ENCODE results near the gene ASF1A.

Gene ASF1A

GRCh38 chr6:118940770-118941169 is 46.8 kb downstream of the ASF1A start:
- no peak overlapping the region for H3K4me3 ChIP-seq (ENCODE audit: low read depth, low read length)
- in situ Hi-C loops (cut with HindIII; ENCODE audit: low sequenced_read_pairs): no loop called here
- DNase-seq (ENCODE audit: low read depth): no peak
- TF ChIP-seq CTCF (IDR thresholded peaks at IDR 0.05; ENCODE audit: low read depth, low read length, missing control alignments): no peak

- H3K4me3 ChIP-seq (ENCODE audit: low read depth, low read length): no peak overlapping the region
- TF ChIP-seq CTCF (IDR thresholded peaks at IDR 0.05; ENCODE audit: low read depth, low read length, missing control alignments): no peak
- in situ Hi-C loops (cut with HindIII; ENCODE audit: low sequenced_read_pairs): no loop called here
- DNase-seq (ENCODE audit: low read depth): no peak
Observed at GRCh38 chr6:118945217-118945616, 51.3 kb downstream of the ASF1A start.

GRCh38 chr6:118952683-118953082 is 58.7 kb downstream of the ASF1A start:
- in situ Hi-C loops (cut with HindIII; ENCODE audit: low sequenced_read_pairs): no loop called here
- DNase-seq (ENCODE audit: low read depth): no peak
- no peak for TF ChIP-seq CTCF (IDR thresholded peaks at IDR 0.05; ENCODE audit: low read depth, low read length, missing control alignments)
- no peak overlapping the region for H3K4me3 ChIP-seq (ENCODE audit: low read depth, low read length)

- no peak overlapping the region for H3K4me3 ChIP-seq (ENCODE audit: low read depth, low read length)
- in situ Hi-C loops (cut with HindIII; ENCODE audit: low sequenced_read_pairs): no loop called here
- no peak for DNase-seq (ENCODE audit: low read depth)
- no peak for TF ChIP-seq CTCF (IDR thresholded peaks at IDR 0.05; ENCODE audit: low read depth, low read length, missing control alignments)
Observed at GRCh38 chr6:118953391-118953790, 59.4 kb downstream of the ASF1A start.

Data from astrocyte of the cerebellum (primary cell).